H9 (cell line): ENCODE measurements around the gene ZNF622. TPM values are rescaled to one million over a fixed set of nuclear protein-coding genes. Genes with fewer than 3 reads are reported as not detected.

Experiments used
- DNase-seq: peaks from one replicate; pipeline ENCODE4 v3.0.0-alpha.2; 2017
- H2AFZ ChIP-seq: one replicate; pipeline ENCODE4 v1.6.1; 2013; ENCODE audit warnings: mild to moderate bottlenecking, low read length, control low read depth, moderate library complexity
- H2AK5ac ChIP-seq: 2 replicates; pipeline ENCODE4 v1.6.1; 2013; ENCODE audit warnings: low read length, control low read depth, mixed read lengths; ENCODE audit not compliant: insufficient read length
- H2BK120ac ChIP-seq: one replicate; pipeline ENCODE4 v1.6.1; 2013; ENCODE audit warnings: low read depth, mild to moderate bottlenecking, low read length, control low read depth, inconsistent platforms; ENCODE audit not compliant: poor library complexity, severe bottlenecking
- H2BK12ac ChIP-seq: 2 replicates; pipeline ENCODE4 v1.6.1; 2013; ENCODE audit warnings: low read length, control low read depth, mixed read lengths, low read depth; ENCODE audit not compliant: insufficient read length
- H2BK15ac ChIP-seq: 2 replicates; pipeline ENCODE4 v1.6.1; 2013; ENCODE audit warnings: low read depth, low read length, control low read depth
- H2BK20ac ChIP-seq: one replicate; pipeline ENCODE4 v1.6.1; 2013; ENCODE audit warnings: low read depth, mild to moderate bottlenecking, low read length, control low read depth, inconsistent platforms; ENCODE audit not compliant: poor library complexity, severe bottlenecking
- H2BK5ac ChIP-seq: 2 replicates; pipeline ENCODE4 v1.6.1; 2013; ENCODE audit warnings: low read length, control low read depth, mixed read lengths; ENCODE audit not compliant: insufficient read length
- H3K14ac ChIP-seq: 2 replicates; pipeline ENCODE4 v1.6.1; 2013; ENCODE audit warnings: low read length, control low read depth; ENCODE audit not compliant: insufficient read depth
- H3K18ac ChIP-seq: 2 replicates; pipeline ENCODE4 v1.6.1; 2013; ENCODE audit warnings: low read depth, mild to moderate bottlenecking, mixed read lengths, low read length, control low read depth; ENCODE audit not compliant: insufficient read length
- H3K23ac ChIP-seq: 2 replicates; pipeline ENCODE4 v1.6.1; 2013; ENCODE audit warnings: low read length, control low read depth, mixed read lengths, low read depth; ENCODE audit not compliant: insufficient read length
- H3K23me2 ChIP-seq: 2 replicates; pipeline ENCODE4 v1.6.1; 2013; ENCODE audit warnings: low read depth, mild to moderate bottlenecking, mixed read lengths, low read length, control low read depth; ENCODE audit not compliant: insufficient read length, poor library complexity, severe bottlenecking
- H3K27ac ChIP-seq: 2 replicates; pipeline ENCODE4 v1.5.1; 2013; ENCODE audit warnings: low read length, control low read depth, mixed read lengths, low read depth; ENCODE audit not compliant: insufficient read length
- H3K27me3 ChIP-seq: 2 replicates; pipeline ENCODE4 v1.6.1; 2013; ENCODE audit warnings: low read length, control low read depth, inconsistent platforms; ENCODE audit not compliant: insufficient read depth
- H3K4ac ChIP-seq: 2 replicates; pipeline ENCODE4 v1.6.1; 2013; ENCODE audit warnings: low read depth, mild to moderate bottlenecking, control low read depth, inconsistent platforms, low read length, moderate library complexity
- H3K4me1 ChIP-seq: 2 replicates; pipeline ENCODE4 v1.6.1; 2013; ENCODE audit warnings: low read length, control low read depth, inconsistent platforms; ENCODE audit not compliant: insufficient read depth
- H3K4me2 ChIP-seq: 2 replicates; pipeline ENCODE4 v1.6.1; 2013; ENCODE audit warnings: low read length, control low read depth, mixed read lengths; ENCODE audit not compliant: insufficient read length, insufficient read depth
- H3K56ac ChIP-seq: 2 replicates; pipeline ENCODE4 v1.6.1; 2013; ENCODE audit warnings: low read depth, mild to moderate bottlenecking, mixed read lengths, low read length, control low read depth; ENCODE audit not compliant: insufficient read length
- H3K79me1 ChIP-seq: 2 replicates; pipeline ENCODE4 v1.6.1; 2013; ENCODE audit warnings: low read depth, mild to moderate bottlenecking, moderate library complexity, low read length, control low read depth, inconsistent platforms; ENCODE audit not compliant: insufficient read depth, poor library complexity, severe bottlenecking
- H3K79me2 ChIP-seq: 2 replicates; pipeline ENCODE4 v1.6.1; 2013; ENCODE audit warnings: low read length, control low read depth, inconsistent platforms; ENCODE audit not compliant: insufficient read depth
- H3K9ac ChIP-seq: 2 replicates; pipeline ENCODE4 v1.6.1; 2013; ENCODE audit warnings: low read length, control low read depth, mixed read lengths; ENCODE audit not compliant: insufficient read length; ENCODE audit errors: extremely low read depth
- H3K9me3 ChIP-seq: one replicate; pipeline ENCODE4 v1.6.1; 2013; ENCODE audit warnings: low read depth, low read length, inconsistent platforms; ENCODE audit not compliant: control insufficient read depth
- H3T11ph ChIP-seq: one replicate; pipeline ENCODE4 v1.6.1; 2013; ENCODE audit warnings: mild to moderate bottlenecking, low read length, control low read depth, inconsistent platforms
- H4K20me1 ChIP-seq: one replicate; pipeline ENCODE4 v1.6.1; 2013; ENCODE audit not compliant: control insufficient read depth, insufficient read length, insufficient read depth
- H4K5ac ChIP-seq: 2 replicates; pipeline ENCODE4 v1.6.1; 2013; ENCODE audit warnings: low read depth, mild to moderate bottlenecking, mixed read lengths, low read length, control low read depth; ENCODE audit not compliant: insufficient read length
- H4K8ac ChIP-seq: replicated peaks from 2 replicates; pipeline ENCODE4 v1.6.1; 2013; ENCODE audit warnings: low read length, control low read depth, mixed read lengths, low read depth; ENCODE audit not compliant: insufficient read length
- H4K91ac ChIP-seq: 2 replicates; pipeline ENCODE4 v1.6.1; 2013; ENCODE audit warnings: low read depth, mild to moderate bottlenecking, moderate library complexity, mixed read lengths, low read length, control low read depth; ENCODE audit not compliant: insufficient read length
- H3K27ac Mint-ChIP-seq, 3 experiments: 2 replicates in 2 of 3; 3 replicates in 1 of 3; pipeline ENCODE4 v1.8.0; 2020 to 2021; ENCODE audit warnings: mixed read lengths in 3 of 3, mild to moderate bottlenecking in 1 of 3, moderate library complexity in 1 of 3
- H3K27me3 Mint-ChIP-seq: 2 replicates; pipeline ENCODE4 v1.8.0; 2021; ENCODE audit warnings: low read depth, mild to moderate bottlenecking, moderate library complexity, mixed read lengths
- H3K36me3 Mint-ChIP-seq, 3 experiments: 2 replicates in 2 of 3; 3 replicates in 1 of 3; pipeline ENCODE4 v1.8.0; 2020 to 2021; ENCODE audit warnings: low read depth in 3 of 3, mixed read lengths in 3 of 3; ENCODE audit not compliant: insufficient read depth in 1 of 3
- H3K4me1 Mint-ChIP-seq, 2 experiments: 2 replicates each; pipeline ENCODE4 v1.8.0; 2020; ENCODE audit warnings: mixed read lengths in 2 of 2
- H3K4me3 Mint-ChIP-seq, 2 experiments: 2 replicates in 1 of 2; 3 replicates in 1 of 2; pipeline ENCODE4 v1.8.0; 2020 to 2021; ENCODE audit warnings: mild to moderate bottlenecking in 2 of 2, mixed read lengths in 2 of 2, moderate library complexity in 1 of 2
- H3K9me3 Mint-ChIP-seq, 2 experiments: 2 replicates in 1 of 2; 3 replicates in 1 of 2; pipeline ENCODE4 v1.8.0; 2020; ENCODE audit warnings: mild to moderate bottlenecking in 2 of 2, mixed read lengths in 2 of 2, moderate library complexity in 1 of 2
- CTCF ChIP-seq: fragments of 200-600 bp; sonication (generic); conservative IDR thresholded peaks from 3 replicates; pipeline ENCODE4 v1.8.0; 2021; ENCODE audit warnings: antibody characterized with exemption, mild to moderate bottlenecking
- total RNA-seq: library from RNA; stranded (reverse); gene quantifications from 2 replicates; pipeline ENCODE4 v1.2.1, GENCODE V29; 2021

Gene ZNF622
- total RNA-seq, 1 experiment from 2014 or later: 42.2 TPM

DNA sequence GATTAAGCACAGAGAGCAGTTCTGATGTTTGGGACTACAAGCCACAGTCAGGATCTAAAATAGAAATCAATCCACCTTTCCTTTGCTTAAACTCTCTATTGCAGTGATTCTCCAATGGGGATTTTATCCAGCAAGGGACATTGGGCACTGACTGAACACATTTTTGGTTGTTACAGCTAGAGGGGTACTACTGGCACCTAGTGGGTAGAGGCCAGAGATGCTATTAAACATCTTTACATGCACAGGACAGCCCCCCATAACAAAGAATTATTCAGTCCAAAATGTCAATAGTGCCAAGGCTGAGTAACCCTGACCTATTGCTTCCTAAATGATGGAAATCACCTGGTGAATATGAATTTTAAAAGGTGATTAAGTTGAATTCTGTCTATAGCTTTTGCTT, 12.0 kb downstream of the ZNF622 start:
- no peak overlapping the region for H3K23ac ChIP-seq
- no peak overlapping the region for H3K4ac ChIP-seq
- Mint-ChIP-seq H3K4me1 (peaks cover 3 to 8% of the 10 kb centered on the region in 2 experiments), H3K4me3 (no peak overlapping the region), H3K36me3 (peaks cover 30 to 76% (median 58%) of the 10 kb centered on the region in 3 experiments; a peak in 6 of 7 replicates), H3K27me3 (no peaks in the 10 kb centered on the region), H3K9me3 (no peaks in the 10 kb centered on the region), H3K27ac (no peak overlapping the region)
- H3K14ac ChIP-seq: no peak overlapping the region
- H3T11ph ChIP-seq: no peak overlapping the region
- H3K79me2 ChIP-seq: no peaks in the 10 kb centered on the region; the same call in 1 of the 2 replicates
- no peak overlapping the region for H2BK12ac ChIP-seq
- no peak overlapping the region for H2AK5ac ChIP-seq
- no peaks in the 10 kb centered on the region for H3K23me2 ChIP-seq
- TF ChIP-seq CTCF: peak; percentile 46; the same call in 2 of the 3 replicates
- no peak overlapping the region for H3K4me2 ChIP-seq
- no peaks in the 10 kb centered on the region for H4K20me1 ChIP-seq
- H2BK15ac ChIP-seq: no peak overlapping the region
- no peak overlapping the region for H2BK120ac ChIP-seq
- H3K27ac ChIP-seq: no peak overlapping the region
- no peak overlapping the region for H2BK20ac ChIP-seq
- DNase-seq: no peak
- no peaks in the 10 kb centered on the region for H3K79me1 ChIP-seq
- no peaks in the 10 kb centered on the region for H3K4me1 ChIP-seq
- H4K5ac ChIP-seq: no peak overlapping the region
- no peak overlapping the region for H4K91ac ChIP-seq
- no peaks in the 10 kb centered on the region for H3K27me3 ChIP-seq
- no peak overlapping the region for H3K56ac ChIP-seq
- H2BK5ac ChIP-seq: no peak overlapping the region
- no peak overlapping the region for H2AFZ ChIP-seq
- H3K18ac ChIP-seq: no peak overlapping the region
- H3K9me3 ChIP-seq: no peaks in the 10 kb centered on the region
- H4K8ac ChIP-seq: no peak overlapping the region
- no peak overlapping the region for H3K9ac ChIP-seq
